Activated naive CD8-positive, alpha-beta T cell (primary cell): Measurements from ENCODE around the gene PDK2.

Experiments used
- H3K27ac Mint-ChIP-seq: one replicate; pipeline ENCODE4 v1.8.0; 2021; ENCODE audit warnings: mixed read lengths
- H3K27me3 Mint-ChIP-seq: one replicate; pipeline ENCODE4 v1.8.0; 2021; ENCODE audit warnings: mixed read lengths
- H3K36me3 Mint-ChIP-seq: one replicate; pipeline ENCODE4 v1.8.0; 2021; ENCODE audit warnings: mixed read lengths
- H3K4me1 Mint-ChIP-seq: one replicate; pipeline ENCODE4 v1.8.0; 2021; ENCODE audit warnings: low read depth, mixed read lengths
- H3K4me3 Mint-ChIP-seq: one replicate; pipeline ENCODE4 v1.8.0; 2021; ENCODE audit warnings: mild to moderate bottlenecking, mixed read lengths
- H3K9me3 Mint-ChIP-seq: one replicate; pipeline ENCODE4 v1.8.0; 2021; ENCODE audit warnings: low read depth, mixed read lengths

PDK2 gene

DNA sequence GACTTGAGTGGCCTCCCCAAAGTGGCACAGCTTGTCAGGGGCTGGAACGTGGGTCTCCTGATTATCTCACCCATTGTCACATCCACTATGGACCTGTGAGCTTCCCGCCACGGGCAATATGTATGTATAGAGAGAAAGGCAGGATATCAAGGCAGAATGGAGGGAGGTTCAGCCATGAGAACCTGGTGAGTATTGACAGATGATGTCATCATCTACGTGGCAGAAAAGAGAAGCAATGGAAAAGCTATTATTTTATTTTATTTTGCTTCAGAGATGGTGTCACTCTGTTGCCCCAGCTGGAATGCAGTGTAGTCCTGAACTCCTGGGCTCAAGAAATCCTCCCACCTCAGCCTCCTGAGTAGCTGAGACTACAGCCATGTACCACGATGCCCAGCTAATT is 13.4 kb upstream of the PDK2 start:
- H3K9me3 Mint-ChIP-seq = no peaks in the 10 kb centered on the region
- no peak overlapping the region for H3K27ac Mint-ChIP-seq
- H3K4me1 Mint-ChIP-seq = no peaks in the 10 kb centered on the region
- no peak overlapping the region for H3K4me3 Mint-ChIP-seq
- peaks cover 5% of the 10 kb centered on the region for H3K36me3 Mint-ChIP-seq
- no peaks in the 10 kb centered on the region for H3K27me3 Mint-ChIP-seq

DNA sequence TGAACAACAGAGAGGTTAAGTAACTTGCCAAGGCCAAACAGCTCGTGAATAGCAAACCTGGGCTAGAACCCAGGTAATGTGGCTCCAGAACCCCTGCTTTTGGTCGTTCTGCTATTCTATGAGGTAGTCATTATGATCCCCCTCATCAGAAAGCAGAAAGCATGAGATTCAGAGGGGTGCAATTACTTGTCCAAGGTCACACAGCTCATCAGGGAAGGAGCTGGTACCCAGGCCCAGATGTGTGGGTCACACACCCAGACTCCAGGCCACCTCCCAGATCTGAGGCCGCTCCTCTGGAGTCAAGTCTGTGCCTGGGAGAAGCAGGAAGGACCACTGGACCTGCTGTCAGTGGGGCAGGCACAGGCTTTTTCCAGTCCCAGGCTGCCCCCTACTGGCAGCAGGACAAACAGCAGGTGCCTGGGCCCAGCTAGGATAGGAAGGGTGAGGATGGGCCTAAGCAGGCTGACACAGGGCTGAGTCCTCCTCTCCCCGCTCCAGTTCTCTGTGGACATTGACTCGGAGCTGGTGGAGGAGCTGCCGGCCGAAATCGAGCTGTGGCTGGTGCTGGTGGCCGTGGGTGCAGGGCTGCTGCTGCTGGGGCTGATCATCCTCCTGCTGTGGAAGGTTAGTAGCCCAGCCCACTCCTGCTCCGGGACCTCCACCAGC is 7.8 kb upstream of the PDK2 start:
- H3K4me3 Mint-ChIP-seq = no peak overlapping the region
- no peaks in the 10 kb centered on the region for H3K9me3 Mint-ChIP-seq
- no peaks in the 10 kb centered on the region for H3K27me3 Mint-ChIP-seq
- H3K27ac Mint-ChIP-seq = no peak overlapping the region
- no peaks in the 10 kb centered on the region for H3K36me3 Mint-ChIP-seq
- H3K4me1 Mint-ChIP-seq = no peaks in the 10 kb centered on the region

DNA sequence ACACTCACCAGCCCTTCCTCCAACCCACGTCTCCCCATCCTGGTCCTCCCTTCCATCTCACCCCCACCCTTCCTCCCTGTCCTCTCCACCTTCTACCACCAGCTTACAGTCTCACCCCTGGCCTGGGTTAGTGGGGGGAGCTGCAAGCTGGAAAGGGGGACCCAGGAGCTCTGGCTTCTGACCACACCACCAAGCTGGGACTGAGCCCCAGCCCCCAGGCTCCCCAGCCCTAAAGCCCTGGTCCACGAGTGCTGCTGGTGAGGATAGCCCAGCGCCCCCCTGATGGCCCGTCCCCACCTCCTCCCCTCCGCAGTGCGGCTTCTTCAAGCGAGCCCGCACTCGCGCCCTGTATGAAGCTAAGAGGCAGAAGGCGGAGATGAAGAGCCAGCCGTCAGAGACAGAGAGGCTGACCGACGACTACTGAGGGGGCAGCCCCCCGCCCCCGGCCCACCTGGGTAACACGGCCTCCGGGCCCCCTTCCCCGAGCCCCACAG is 7.2 kb upstream of the PDK2 start:
- no peak overlapping the region for H3K27ac Mint-ChIP-seq
- no peaks in the 10 kb centered on the region for H3K36me3 Mint-ChIP-seq
- H3K4me1 Mint-ChIP-seq = no peaks in the 10 kb centered on the region
- H3K4me3 Mint-ChIP-seq = no peak overlapping the region
- no peaks in the 10 kb centered on the region for H3K27me3 Mint-ChIP-seq
- no peaks in the 10 kb centered on the region for H3K9me3 Mint-ChIP-seq

DNA sequence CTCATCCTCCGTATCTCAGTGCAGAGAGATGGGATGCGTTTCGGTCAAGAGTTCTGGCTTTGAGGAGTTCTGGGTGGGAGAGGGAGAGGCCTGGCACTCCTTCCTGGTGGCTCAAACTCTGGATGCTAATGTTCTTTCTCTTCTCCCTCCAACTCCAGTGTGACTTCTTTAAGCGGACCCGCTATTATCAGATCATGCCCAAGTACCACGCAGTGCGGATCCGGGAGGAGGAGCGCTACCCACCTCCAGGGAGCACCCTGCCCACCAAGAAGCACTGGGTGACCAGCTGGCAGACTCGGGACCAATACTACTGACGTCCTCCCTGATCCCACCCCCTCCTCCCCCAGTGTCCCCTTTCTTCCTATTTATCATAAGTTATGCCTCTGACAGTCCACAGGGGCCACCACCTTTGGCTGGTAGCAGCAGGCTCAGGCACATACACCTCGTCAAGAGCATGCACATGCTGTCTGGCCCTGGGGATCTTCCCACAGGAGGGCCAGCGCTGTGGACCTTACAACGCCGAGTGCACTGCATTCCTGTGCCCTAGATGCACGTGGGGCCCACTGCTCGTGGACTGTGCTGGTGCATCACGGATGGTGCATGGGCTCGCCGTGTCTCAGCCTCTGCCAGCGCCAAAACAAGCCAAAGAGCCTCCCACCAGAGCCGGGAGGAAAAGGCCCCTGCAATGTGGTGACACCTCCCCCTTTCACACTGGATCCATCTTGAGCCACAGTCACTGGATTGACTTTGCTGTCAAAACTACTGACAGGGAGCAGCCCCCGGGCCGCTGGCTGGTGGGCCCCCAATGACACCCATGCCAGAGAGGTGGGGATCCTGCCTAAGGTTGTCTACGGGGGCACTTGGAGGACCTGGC is 6.0 kb upstream of the PDK2 start:
- H3K4me3 Mint-ChIP-seq = no peak overlapping the region
- no peak overlapping the region for H3K27ac Mint-ChIP-seq
- peaks cover 6% of the 10 kb centered on the region for H3K4me1 Mint-ChIP-seq
- no peaks in the 10 kb centered on the region for H3K9me3 Mint-ChIP-seq
- H3K36me3 Mint-ChIP-seq = no peaks in the 10 kb centered on the region
- H3K27me3 Mint-ChIP-seq = no peaks in the 10 kb centered on the region

DNA sequence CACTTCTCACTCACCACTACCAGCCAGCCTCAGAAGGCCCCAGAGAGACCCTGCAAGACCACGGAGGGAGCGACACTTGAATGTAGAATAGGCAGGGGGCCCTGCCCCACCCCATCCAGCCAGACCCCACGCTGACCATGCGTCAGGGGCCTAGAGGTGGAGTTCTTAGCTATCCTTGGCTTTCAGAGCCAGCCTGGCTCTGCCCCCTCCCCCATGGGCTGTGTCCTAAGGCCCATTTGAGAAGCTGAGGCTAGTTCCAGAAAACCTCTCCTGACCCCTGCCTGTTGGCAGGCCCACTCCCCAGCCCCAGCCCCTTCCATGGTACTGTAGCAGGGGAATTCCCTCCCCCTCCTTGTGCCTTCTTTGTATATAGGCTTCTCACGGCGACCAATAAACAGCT is 5.1 kb upstream of the PDK2 start:
- Mint-ChIP-seq H3K36me3 (no peaks in the 10 kb centered on the region), H3K27me3 (no peaks in the 10 kb centered on the region), H3K4me3 (no peak overlapping the region), H3K4me1 (peaks cover 10% of the 10 kb centered on the region), H3K27ac (no peak overlapping the region), H3K9me3 (no peaks in the 10 kb centered on the region)

DNA sequence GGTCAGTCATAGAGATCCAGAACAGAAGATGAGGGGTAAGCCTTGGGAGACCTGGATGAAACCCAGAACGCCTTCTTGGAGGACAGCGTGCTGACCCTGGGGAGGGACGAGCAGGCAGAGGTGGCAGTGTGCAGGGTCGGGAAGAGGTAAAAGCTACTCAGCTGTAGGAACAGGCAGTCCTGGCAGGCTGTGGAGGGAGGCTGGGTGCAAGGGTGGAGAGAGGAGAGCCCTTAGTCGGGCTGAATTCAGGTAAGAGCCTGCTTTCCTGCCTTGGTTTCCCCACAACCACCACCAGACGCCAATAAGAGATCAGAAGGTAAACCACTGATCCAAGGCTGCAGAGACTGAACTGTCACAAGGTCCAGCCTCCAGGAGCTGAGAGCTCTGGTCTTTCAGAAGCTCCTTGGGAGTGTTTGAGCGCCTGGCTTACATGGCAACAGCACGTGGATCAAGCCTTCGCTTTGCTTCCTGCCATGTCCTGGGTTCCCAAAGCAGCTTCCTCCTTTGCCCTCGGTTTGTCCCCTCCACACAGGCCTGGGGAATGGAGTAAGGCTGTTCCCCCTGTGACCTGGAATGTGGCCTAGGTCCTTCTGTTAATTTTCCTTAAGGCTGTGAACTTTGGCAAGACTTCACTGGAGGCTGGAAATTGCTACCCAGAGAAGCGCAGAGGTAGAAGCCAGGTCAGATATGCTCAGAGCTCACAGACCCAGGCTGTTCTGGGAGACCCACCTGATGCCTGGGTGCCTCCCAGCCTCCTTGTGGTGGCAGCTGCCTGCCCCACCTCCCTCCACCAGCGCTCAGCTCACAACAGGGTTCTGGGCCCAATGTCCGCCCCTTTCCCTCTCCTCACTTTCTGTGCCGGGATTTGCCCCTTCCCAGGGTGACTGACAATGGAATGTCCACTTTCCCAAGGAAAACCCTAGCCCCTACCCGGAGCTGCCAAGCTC is 3.9 kb upstream of the PDK2 start:
- H3K36me3 Mint-ChIP-seq = no peaks in the 10 kb centered on the region
- no peak overlapping the region for H3K4me3 Mint-ChIP-seq
- no peaks in the 10 kb centered on the region for H3K9me3 Mint-ChIP-seq
- H3K4me1 Mint-ChIP-seq = peaks cover 21% of the 10 kb centered on the region
- no peak overlapping the region for H3K27ac Mint-ChIP-seq
- H3K27me3 Mint-ChIP-seq = no peaks in the 10 kb centered on the region

DNA sequence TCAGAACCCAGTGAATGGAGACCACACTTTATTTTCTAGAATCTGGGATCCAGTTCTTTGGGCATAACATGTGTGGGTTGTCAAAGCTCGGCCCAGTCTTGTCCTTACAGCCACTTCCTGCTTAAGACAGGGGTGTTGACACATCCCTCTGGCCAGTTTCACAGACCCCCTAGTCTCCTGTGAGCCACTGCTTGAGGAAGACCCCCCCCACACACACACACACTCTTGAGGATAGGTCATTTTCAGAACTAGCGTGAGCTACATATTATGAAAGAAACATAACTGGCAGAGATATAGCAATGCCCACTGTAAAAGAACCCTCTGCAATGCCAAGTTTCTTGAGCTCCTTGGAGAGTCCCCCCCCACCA is 3.2 kb upstream of the PDK2 start:
- peaks cover 27% of the 10 kb centered on the region for H3K4me1 Mint-ChIP-seq
- no peaks in the 10 kb centered on the region for H3K36me3 Mint-ChIP-seq
- H3K27me3 Mint-ChIP-seq = no peaks in the 10 kb centered on the region
- no peak overlapping the region for H3K4me3 Mint-ChIP-seq
- H3K27ac Mint-ChIP-seq = no peak overlapping the region
- no peaks in the 10 kb centered on the region for H3K9me3 Mint-ChIP-seq

DNA sequence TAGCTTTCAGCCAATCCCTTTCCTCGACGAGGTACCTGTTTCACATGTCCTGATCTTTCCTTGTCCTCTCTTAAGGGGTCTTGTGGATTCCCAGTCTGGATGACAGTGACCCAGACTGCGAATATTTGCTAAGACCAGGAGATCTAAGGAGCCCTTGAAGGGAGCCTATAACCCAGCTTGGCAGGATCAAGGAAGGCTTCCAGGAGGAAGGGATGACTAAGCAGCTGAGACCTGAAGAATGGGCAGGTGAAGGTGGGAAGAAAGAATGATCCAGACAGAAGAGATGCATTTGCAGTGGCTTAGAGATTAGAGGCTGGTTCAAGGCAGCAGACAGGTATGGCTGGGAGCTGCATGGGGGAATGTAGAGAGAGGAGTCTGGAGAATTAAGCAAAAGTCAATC is 1.9 kb upstream of the PDK2 start:
- no peaks in the 10 kb centered on the region for H3K27me3 Mint-ChIP-seq
- no peaks in the 10 kb centered on the region for H3K36me3 Mint-ChIP-seq
- H3K4me1 Mint-ChIP-seq = peaks cover 31% of the 10 kb centered on the region
- H3K27ac Mint-ChIP-seq = peak overlapping the region; percentile 34
- no peaks in the 10 kb centered on the region for H3K9me3 Mint-ChIP-seq
- H3K4me3 Mint-ChIP-seq = no peak overlapping the region

DNA sequence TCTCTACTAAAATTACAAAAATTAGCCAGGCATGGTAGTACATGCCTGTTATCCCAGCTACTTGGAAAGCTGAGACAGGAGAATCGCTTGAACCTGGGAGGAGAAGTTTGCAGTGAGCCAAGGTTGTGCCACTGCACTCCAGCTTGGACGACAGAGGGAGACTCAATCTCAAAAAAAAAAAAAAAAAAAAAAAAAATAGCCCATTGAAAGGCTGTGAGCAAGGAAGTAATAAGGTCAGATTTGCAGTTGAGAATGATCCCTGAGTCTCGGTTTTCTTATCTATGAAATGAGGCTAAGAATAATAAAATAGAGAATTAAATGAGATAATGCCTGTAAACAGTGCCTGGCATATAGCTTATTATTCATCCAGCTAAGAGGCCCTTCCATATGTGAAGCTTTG is 1.3 kb upstream of the PDK2 start:
- Mint-ChIP-seq H3K4me1 (peaks cover 32% of the 10 kb centered on the region), H3K9me3 (no peaks in the 10 kb centered on the region), H3K27ac (no peak overlapping the region), H3K4me3 (peak overlapping the region; percentile 97), H3K36me3 (no peaks in the 10 kb centered on the region), H3K27me3 (no peaks in the 10 kb centered on the region)

DNA sequence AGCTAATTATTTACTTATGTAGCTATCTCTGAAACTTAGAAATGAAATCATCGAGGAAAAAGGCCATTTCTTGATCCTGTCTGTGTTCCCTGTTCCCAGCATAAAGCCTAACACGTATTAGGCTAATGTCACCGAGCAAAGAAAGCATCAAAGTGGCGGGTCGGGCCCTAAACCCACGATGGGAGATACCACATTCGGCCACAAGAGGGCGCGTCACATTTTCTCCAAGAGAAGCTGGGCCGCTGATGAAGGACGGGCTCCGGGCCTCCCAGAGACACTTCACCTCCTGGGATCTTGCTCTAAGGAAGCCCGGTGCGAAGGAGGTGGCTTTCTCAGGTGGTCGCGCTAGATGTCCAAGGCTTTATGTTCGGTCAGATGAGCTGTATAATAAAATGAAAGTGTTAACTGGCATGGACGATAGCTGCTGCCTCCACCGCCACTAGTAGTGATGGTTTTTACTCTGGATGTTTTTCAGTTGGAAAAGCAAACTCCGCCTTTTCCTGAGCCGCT is 853 bp upstream of the PDK2 start:
- H3K9me3 Mint-ChIP-seq = no peaks in the 10 kb centered on the region
- peaks cover 32% of the 10 kb centered on the region for H3K4me1 Mint-ChIP-seq
- H3K27me3 Mint-ChIP-seq = no peaks in the 10 kb centered on the region
- H3K4me3 Mint-ChIP-seq = peak overlapping the region; percentile 97
- H3K27ac Mint-ChIP-seq = peak overlapping the region; percentile 79
- no peaks in the 10 kb centered on the region for H3K36me3 Mint-ChIP-seq

DNA sequence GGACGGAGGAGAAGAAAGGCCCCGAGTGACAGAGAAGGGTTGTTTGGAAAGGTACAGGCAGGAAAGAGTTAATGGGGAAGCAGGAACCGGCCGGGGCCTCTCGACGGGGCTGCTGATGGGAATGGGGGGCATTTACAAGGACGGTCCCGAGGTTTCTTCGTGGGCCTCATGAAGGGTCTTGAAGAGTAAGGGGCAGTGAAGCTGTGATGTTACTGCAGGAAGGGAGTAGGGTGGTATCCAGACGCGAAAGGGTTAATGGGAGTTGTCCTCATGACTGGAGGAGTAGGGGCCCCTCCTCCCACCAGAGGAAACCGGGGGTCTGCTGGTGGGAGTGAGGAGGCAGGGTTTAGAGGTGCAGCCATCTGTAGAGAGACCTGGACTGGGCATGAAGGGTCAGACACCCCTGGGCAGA is 481 bp downstream of the PDK2 start:
- H3K36me3 Mint-ChIP-seq = no peaks in the 10 kb centered on the region
- no peaks in the 10 kb centered on the region for H3K27me3 Mint-ChIP-seq
- H3K4me3 Mint-ChIP-seq = peak overlapping the region; percentile 97
- H3K9me3 Mint-ChIP-seq = no peaks in the 10 kb centered on the region
- H3K4me1 Mint-ChIP-seq = peaks cover 32% of the 10 kb centered on the region
- H3K27ac Mint-ChIP-seq = peak overlapping the region; percentile 79

DNA sequence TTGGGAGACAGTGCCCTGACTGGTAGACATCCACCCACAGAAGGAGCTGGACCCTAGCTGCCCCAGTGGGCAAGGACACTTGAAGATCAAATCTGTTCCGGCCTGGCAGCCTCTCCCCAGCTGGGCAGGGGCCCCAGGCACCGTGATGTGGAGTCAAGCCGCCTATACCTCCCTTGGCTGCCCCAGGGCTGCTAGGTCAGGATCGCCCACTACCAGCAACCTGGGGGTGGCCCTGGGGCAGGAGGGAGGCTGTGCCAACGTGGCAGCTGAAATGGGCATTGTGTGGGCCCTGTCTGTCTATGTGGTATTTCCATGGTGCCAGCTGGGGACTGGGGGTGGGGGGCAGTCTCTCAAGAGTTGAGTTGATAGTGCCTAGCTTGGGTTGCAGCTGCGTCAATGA is 941 bp downstream of the PDK2 start:
- Mint-ChIP-seq H3K9me3 (no peaks in the 10 kb centered on the region), H3K27ac (peak overlapping the region; percentile 79)

DNA sequence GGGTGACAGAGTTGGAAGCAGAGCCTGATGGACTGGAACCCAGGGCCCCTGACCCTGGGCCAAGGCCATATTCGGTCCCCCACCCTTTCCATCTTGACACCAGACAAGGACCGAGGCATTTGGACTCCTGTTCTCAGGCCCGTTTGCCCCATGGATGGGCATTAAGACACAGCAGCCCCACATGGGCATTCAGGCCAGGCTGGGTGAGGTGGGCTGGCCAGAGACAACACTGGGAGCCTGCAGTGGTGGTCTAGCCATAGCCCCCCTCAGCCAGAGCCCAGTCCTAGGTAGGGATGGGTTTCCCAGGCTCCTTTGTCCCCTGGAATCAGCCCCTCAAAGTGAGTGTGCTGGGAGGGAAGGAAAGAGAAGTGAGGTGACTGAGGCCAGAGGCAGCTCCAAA is 1.6 kb downstream of the PDK2 start:
- Mint-ChIP-seq H3K9me3 (no peaks in the 10 kb centered on the region), H3K36me3 (no peaks in the 10 kb centered on the region), H3K4me1 (peaks cover 32% of the 10 kb centered on the region), H3K27me3 (no peaks in the 10 kb centered on the region), H3K27ac (no peak overlapping the region), H3K4me3 (no peak overlapping the region)

More for the DNA sequence above, 941 bp downstream of the PDK2 start:
- Mint-ChIP-seq H3K4me3 (peak overlapping the region; percentile 97), H3K27me3 (no peaks in the 10 kb centered on the region), H3K36me3 (no peaks in the 10 kb centered on the region), H3K4me1 (peaks cover 32% of the 10 kb centered on the region)

DNA sequence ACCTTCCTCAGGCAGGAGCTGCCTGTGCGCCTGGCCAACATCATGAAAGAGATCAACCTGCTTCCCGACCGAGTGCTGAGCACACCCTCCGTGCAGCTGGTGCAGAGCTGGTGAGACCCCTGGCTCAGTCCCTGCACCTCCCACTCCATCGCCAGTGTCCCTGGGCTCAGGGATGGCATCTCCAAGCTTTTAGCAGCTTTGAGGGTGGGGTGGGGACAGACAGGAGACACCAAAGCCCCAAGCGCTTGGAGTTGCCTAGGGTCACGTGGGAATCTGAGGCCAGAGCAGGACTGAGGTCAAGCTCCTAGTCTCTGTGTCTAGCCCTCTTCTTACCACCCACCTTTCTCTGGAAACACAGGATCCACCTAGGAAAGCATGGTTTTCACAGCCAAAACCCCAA is 2.3 kb downstream of the PDK2 start:
- peak overlapping the region; percentile 23 for H3K4me3 Mint-ChIP-seq
- H3K9me3 Mint-ChIP-seq = no peaks in the 10 kb centered on the region
- peaks cover 32% of the 10 kb centered on the region for H3K4me1 Mint-ChIP-seq
- H3K27ac Mint-ChIP-seq = no peak overlapping the region
- no peaks in the 10 kb centered on the region for H3K36me3 Mint-ChIP-seq
- no peaks in the 10 kb centered on the region for H3K27me3 Mint-ChIP-seq
